NCI-H524 treated with DMSO at 0.1 percent for 48 hours (cell line): ENCODE data around the gene IL20RA.
A peak's percentile ranks its signal among the peaks of the same experiment; 100 is the strongest.
"Not testable (repeated sequence)": the region's sequence is repeated elsewhere in the genome, so short reads cannot be mapped to it uniquely, and the experiment has no call there.

Experiments used
- DNase-seq: peaks from one replicate; lab custom pipeline; 2025; lab: John Stamatoyannopoulos, UW

IL20RA gene

DNA sequence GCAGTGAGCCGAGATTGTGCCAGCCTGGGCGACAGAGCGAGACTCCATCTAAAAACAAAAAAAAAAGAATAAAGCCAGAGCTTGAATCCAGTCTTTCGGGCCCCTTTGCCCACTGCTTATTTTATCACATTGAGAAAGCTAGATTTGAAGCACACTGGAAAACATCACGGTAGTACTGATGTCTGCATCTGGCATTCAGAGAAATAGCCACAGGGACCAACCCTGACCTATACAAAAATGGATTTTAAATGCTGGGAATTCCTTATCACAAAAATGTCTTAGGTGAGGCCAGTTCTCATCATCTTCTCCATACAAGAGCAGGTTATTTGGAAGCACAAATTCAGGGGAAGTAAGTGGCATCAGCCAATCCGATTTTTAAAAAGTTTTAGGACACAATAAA is 73.2 kb downstream of the IL20RA start:
- DNase-seq, result no peak

- DNase-seq, result no peak
These were observed 74.8 kb downstream of the IL20RA start for GRCh38 chr6:136969930-136970329.

GRCh38 chr6:136969433-136969832 is 75.3 kb downstream of the IL20RA start:
- DNase-seq, result no peak

- no peak for DNase-seq
These were observed 75.9 kb downstream of the IL20RA start for GRCh38 chr6:136968837-136969236.

GRCh38 chr6:136967876-136968752 is 76.7 kb downstream of the IL20RA start:
- peak; percentile 67 for DNase-seq

DNA sequence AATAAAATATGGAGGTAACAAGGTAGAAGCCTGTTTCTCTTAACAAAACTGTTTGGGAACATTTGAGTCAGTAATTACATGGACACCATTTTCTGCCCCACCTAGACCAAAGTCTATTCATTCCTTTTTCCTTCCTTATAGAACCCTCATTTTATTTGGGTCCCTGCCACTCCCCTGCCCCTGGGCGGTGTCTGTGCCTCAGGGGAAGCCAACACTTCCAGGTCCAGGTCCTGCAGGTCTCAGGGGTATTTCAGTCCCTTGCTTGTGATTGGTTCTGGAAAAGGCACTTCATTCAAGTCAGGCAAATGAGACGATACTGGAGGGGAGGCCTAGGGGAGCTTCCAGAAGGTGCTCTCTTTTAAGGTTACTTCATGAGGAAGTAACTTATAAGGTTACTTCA is 80.4 kb downstream of the IL20RA start:
- DNase-seq, result no peak

GRCh38 chr6:136963259-136963658 is 81.5 kb downstream of the IL20RA start:
- DNase-seq, result no peak

DNA sequence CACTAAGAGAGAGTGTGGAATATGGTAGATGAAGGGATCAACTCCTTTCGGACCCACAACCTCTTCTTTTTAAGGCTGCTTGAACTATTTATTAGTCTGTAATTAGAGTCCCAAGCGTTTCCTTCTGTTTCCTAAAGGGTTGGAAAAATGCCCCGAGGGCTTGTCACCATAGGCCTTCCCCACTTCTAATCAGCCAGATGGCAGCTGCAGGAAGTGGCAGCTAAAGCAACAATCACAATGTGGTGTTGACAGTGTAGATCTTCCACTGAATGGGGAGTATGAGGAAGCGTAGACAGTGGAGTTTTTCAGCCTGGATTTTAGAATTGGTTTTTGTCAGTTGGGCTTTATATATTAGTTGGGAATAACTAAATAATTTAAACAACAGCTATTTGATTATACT is 82.1 kb downstream of the IL20RA start:
- peak; percentile 39 for DNase-seq

GRCh38 chr6:136961848-136962247 is 82.9 kb downstream of the IL20RA start:
- no peak for DNase-seq

- DNase-seq, result no peak
These were observed 84.0 kb downstream of the IL20RA start for GRCh38 chr6:136960781-136961180.

DNA sequence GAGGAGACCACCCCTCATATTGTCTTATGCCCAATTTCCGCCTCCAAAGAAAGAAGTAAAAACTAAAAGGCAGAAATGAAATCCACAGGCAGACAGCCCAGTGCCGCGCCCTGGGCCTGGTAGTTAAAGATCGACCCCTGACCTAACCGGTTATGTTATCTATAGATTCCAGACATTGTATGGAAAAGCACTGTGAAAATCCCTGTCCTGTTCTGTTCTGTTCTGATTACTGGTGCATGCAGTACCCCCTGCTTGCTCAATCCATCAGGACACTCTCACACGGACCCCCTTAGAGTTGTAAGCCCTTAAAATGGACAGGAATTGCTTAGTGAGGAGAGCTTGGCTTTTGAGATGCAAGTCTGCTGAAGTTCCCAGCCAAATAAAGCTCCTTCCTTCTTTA is 84.8 kb downstream of the IL20RA start:
- not testable (repeated sequence) for DNase-seq

DNA sequence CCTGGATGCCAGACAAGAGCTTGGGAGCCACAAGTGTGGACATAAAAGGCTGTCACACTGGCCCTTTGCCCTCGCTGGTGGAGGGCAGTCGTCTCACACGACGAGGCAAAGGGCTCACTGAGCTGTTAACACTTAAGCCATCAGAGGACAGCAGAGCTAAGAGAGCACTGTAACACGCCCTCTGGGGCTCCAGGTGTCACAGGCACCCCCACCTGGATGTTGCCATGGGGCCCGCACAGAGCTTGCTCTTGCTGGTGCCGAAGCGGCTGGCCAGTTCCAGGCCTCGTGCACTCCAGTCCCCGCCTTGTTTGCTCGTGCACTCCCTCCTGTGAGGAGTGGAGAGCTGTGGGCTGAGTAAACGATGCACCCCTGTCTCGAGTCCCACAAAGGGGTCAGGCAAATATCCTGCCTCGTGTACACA is 85.3 kb downstream of the IL20RA start:
- DNase-seq, result no peak

DNA sequence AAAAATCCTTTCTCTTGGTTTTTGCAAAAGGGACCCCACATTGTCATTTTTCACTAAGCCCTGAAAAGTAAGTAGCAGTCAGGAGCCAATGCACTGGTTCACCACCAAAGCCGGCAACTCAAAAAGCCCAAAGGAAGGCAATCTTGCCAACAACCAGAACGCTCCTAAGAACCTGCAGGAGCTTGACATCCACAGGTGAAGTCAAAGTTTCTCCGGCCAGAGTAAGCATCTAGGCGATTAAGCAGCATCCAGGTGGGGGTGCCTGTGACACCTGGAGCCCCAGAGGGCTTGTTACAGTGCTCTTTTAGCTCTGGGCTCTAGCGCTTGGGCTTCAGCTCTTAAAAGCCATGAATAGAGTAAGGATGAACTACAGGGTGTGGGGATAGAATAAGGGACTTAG is 86.6 kb downstream of the IL20RA start:
- no peak for DNase-seq

DNA sequence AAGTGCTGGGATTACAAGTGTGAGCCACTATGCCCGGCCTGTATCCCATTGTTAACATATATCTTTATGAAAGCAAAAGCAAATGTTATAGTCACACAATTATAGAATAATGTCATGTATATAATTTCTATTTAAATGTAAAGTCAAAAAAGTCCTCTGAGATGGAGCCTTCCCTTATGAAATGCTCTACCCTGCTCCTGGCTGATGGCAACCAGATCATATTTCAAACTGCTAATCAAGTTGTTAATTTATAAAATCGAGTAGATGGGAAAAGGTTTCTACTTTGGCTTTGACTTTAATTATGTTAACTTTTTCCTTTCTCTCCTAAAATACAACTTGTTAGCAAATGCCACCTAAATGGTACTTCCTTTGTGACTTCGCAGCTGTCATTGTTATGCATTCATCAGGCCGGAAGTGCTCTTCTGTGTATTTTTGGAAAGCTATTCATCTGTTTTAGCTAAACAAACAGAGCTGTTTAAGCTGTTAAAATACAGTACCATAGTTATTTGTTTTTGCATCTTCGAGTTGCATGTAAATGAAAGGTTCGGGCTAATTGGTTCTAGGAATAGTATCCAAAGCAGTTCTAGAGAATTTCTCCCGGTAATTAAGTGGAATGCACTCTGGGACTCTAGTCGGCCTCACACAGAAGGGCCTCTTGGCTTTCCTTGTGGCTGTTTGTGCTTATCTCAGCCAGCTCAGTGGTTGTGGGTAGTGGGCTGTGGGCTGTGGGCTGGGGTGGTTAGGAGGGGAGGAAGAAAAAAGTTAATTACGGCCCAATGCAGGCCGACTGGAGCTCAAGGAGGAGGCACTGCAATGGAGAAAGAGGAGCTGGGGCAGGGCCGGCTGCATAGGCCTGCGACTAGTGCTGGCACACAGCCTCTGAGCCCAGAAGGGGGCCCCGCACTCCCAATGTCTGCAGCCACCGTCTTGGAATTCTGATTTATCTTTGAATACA is 87.9 kb downstream of the IL20RA start:
- no peak for DNase-seq

DNA sequence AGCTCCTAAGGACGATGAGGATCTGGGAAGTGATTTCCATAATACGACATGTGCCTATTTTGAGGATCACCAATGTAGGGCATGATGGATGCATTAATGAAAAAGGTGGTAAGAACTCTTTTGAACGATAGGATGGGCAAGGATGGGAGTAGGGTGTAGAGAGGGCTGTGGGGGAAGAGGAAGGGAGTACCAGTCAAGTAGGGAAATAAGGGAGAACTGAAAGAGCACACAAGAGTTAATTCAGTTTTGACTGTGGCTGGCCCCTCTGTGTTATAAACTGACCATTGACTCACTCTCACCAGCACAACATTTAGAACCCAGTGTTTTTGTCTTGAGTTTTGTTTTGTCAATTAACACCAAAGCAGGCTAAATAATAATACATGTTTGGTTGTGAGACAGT is 89.6 kb downstream of the IL20RA start:
- no peak for DNase-seq

DNA sequence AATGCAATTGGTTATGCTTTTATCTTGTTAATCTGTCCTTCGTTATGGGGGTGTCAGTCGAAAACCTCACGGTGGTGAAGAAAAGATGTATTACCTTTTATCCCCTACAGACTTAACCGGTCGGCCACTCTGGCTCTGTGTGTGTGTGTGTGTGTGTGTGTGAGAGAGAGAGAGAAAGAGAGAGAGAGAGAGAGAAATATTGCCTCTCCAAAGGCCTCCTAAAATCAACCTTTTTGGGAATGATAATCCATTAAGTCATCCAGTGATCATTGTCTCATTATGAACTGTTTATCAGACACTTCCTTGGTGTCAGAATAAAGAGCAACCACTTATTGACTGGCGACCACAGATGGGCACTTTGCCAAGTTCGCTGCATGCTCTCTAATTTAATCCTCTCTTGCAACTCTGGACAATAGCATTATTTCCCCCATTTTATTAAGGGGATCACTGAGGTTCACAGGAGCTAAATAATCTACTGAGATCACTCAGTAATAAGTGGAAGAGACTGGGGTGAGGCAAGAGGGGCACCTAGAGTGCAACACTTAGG is 92.0 kb downstream of the IL20RA start:
- DNase-seq, result no peak

GRCh38 chr6:136950436-136951126 is 94.2 kb downstream of the IL20RA start:
- no peak for DNase-seq
